ENCODE data around the gene WDR86. TPM values are rescaled to one million over a fixed set of nuclear protein-coding genes. Genes with fewer than 3 reads are reported as not detected.

The WDR86 gene
- polyA plus RNA-seq, 1 donor (not counting 4 experiments of a cell fraction or from before 2014, with no cell fraction given): not detected

GRCh38 chr7:151452680-151453325, 43.0 kb upstream of the WDR86 start:
- no peaks in the 10 kb centered on the region for H3K9me1 ChIP-seq (ENCODE audit: control insufficient read depth, extremely low read depth, insufficient read depth, low read length)
- H3K4me1 ChIP-seq (ENCODE audit: control insufficient read depth, extremely low read depth, insufficient read depth, low read length): no peaks in the 10 kb centered on the region
- no peak overlapping the region for H3K27ac ChIP-seq (ENCODE audit: control insufficient read depth, insufficient read depth, low read length)
- no peaks in the 10 kb centered on the region for H3K36me3 ChIP-seq (ENCODE audit: control insufficient read depth in 2 of 2, extremely low read depth in 1 of 2, insufficient read depth in 2 of 2, low read length in 2 of 2)
- peaks cover 4% of the 10 kb centered on the region for H3K27me3 ChIP-seq (ENCODE audit: control insufficient read depth, extremely low read depth, insufficient read depth, low read length)
- H3K9me3 ChIP-seq (ENCODE audit: control insufficient read depth, low read depth, low read length): no peaks in the 10 kb centered on the region
- H3K9ac ChIP-seq (ENCODE audit: control insufficient read depth, extremely low read depth, insufficient read depth, low read length): no peak overlapping the region
- FAIRE-seq: no peak
- no peak for DNase-seq (ENCODE audit: low read depth, low spot score)
- H2AFZ ChIP-seq (ENCODE audit: control insufficient read depth, low read length): no peak overlapping the region
- H3K4me2 ChIP-seq (ENCODE audit: control insufficient read depth, extremely low read depth, insufficient read depth, low read depth, low read length): no peak overlapping the region
- no peaks in the 10 kb centered on the region for H4K20me1 ChIP-seq (ENCODE audit: control insufficient read depth, extremely low read depth, insufficient read depth, low read length)
- no peak overlapping the region for H3K4me3 ChIP-seq (ENCODE audit: control insufficient read depth in 2 of 3, extremely low read depth in 1 of 3, insufficient read depth in 2 of 3, low read depth in 1 of 3, low read length in 3 of 3)
- TF ChIP-seq CTCF (optimal IDR thresholded peaks at IDR 0.05 in 1 of 3, IDR thresholded peaks at IDR 0.05 in 1 of 3, conservative IDR thresholded peaks at IDR 0.05 in 1 of 3; ENCODE audit: extremely low read depth in 1 of 3, insufficient read depth in 2 of 3, low read length in 3 of 3): no peak
- no peak for TF ChIP-seq EZH2 (IDR thresholded peaks at IDR 0.05; ENCODE audit: low read length)
- dilution Hi-C loops (cut with MboI; ENCODE audit: extremely low pct_ligation_motif_present, low sequenced_read_pairs): no loop called here
- no peaks in the 10 kb centered on the region for H3K79me2 ChIP-seq (ENCODE audit: control insufficient read depth, insufficient read depth, low read length)

- Histone ChIP-seq H3K79me2 (ENCODE audit: control insufficient read depth, insufficient read depth, low read length) (no peaks in the 10 kb centered on the region), H4K20me1 (ENCODE audit: control insufficient read depth, extremely low read depth, insufficient read depth, low read length) (no peaks in the 10 kb centered on the region), H3K4me1 (ENCODE audit: control insufficient read depth, extremely low read depth, insufficient read depth, low read length) (no peaks in the 10 kb centered on the region), H3K4me2 (ENCODE audit: control insufficient read depth, extremely low read depth, insufficient read depth, low read depth, low read length) (no peak overlapping the region), H2AFZ (ENCODE audit: control insufficient read depth, low read length) (no peak overlapping the region), H3K9ac (ENCODE audit: control insufficient read depth, extremely low read depth, insufficient read depth, low read length) (no peak overlapping the region), H3K27ac (ENCODE audit: control insufficient read depth, insufficient read depth, low read length) (no peak overlapping the region), H3K36me3 (ENCODE audit: control insufficient read depth in 2 of 2, extremely low read depth in 1 of 2, insufficient read depth in 2 of 2, low read length in 2 of 2) (no peaks in the 10 kb centered on the region), H3K9me3 (ENCODE audit: control insufficient read depth, low read depth, low read length) (no peaks in the 10 kb centered on the region), H3K9me1 (ENCODE audit: control insufficient read depth, extremely low read depth, insufficient read depth, low read length) (no peaks in the 10 kb centered on the region), H3K4me3 (ENCODE audit: control insufficient read depth in 2 of 3, extremely low read depth in 1 of 3, insufficient read depth in 2 of 3, low read depth in 1 of 3, low read length in 3 of 3) (no peak overlapping the region), H3K27me3 (ENCODE audit: control insufficient read depth, extremely low read depth, insufficient read depth, low read length) (peaks cover 4% of the 10 kb centered on the region)
- no peak for TF ChIP-seq EZH2 (IDR thresholded peaks at IDR 0.05; ENCODE audit: low read length)
- no peak for TF ChIP-seq CTCF (optimal IDR thresholded peaks at IDR 0.05 in 1 of 3, IDR thresholded peaks at IDR 0.05 in 1 of 3, conservative IDR thresholded peaks at IDR 0.05 in 1 of 3; ENCODE audit: extremely low read depth in 1 of 3, insufficient read depth in 2 of 3, low read length in 3 of 3)
- no peak for DNase-seq (ENCODE audit: low read depth, low spot score)
- dilution Hi-C loops (cut with MboI; ENCODE audit: extremely low pct_ligation_motif_present, low sequenced_read_pairs): no loop called here
- no peak for FAIRE-seq
Measured at GRCh38 chr7:151451626-151452571, 42.1 kb upstream of the WDR86 start.
